Skeletal muscle satellite cell (primary cell): ENCODE results near the gene RHOBTB1.

Source experiments
- H3K27me3 ChIP-seq: 2 replicates; pipeline ENCODE4 v1.7.0; 2013; ENCODE audit warnings: low read length; ENCODE audit not compliant: control insufficient read depth, insufficient read depth
- H3K36me3 ChIP-seq: 2 replicates; pipeline ENCODE4 v1.7.0; 2013; ENCODE audit warnings: mild to moderate bottlenecking, control low read depth, low read length; ENCODE audit not compliant: insufficient read depth
- H3K4me1 ChIP-seq: 2 replicates; pipeline ENCODE4 v1.7.0; 2013; ENCODE audit warnings: low read length; ENCODE audit not compliant: control insufficient read depth, insufficient read depth
- H3K4me2 ChIP-seq: 2 replicates; pipeline ENCODE4 v1.7.0; 2013; ENCODE audit warnings: mild to moderate bottlenecking, low read length
- H3K4me3 ChIP-seq: 2 replicates; pipeline ENCODE4 v1.7.0; 2013; ENCODE audit warnings: low read length
- H3K9ac ChIP-seq: 2 replicates; pipeline ENCODE4 v1.7.0; 2013; ENCODE audit warnings: mild to moderate bottlenecking, low read depth, low read length, moderate library complexity
- H3K9me3 ChIP-seq: replicated peaks from 2 replicates; pipeline ENCODE4 v1.7.0; 2013; ENCODE audit warnings: mild to moderate bottlenecking, control low read depth, low read length

The RHOBTB1 gene

GRCh38 chr10:60963441-60964256 lies 19.7 kb upstream of the RHOBTB1 start:
- Histone ChIP-seq H3K9ac (peak overlapping the region; percentile 62), H3K9me3 (no peaks in the 10 kb centered on the region), H3K27me3 (no peaks in the 10 kb centered on the region), H3K4me3 (peak overlapping the region; percentile 21), H3K36me3 (no peaks in the 10 kb centered on the region), H3K4me2 (peak overlapping the region; percentile 57), H3K4me1 (peaks cover 40% of the 10 kb centered on the region)

- peak overlapping the region; percentile 62 for H3K9ac ChIP-seq
- H3K9me3 ChIP-seq: no peaks in the 10 kb centered on the region
- peak overlapping the region; percentile 57 for H3K4me2 ChIP-seq
- H3K27me3 ChIP-seq: no peaks in the 10 kb centered on the region
- peaks cover 43% of the 10 kb centered on the region for H3K4me1 ChIP-seq
- no peaks in the 10 kb centered on the region for H3K36me3 ChIP-seq
- H3K4me3 ChIP-seq: no peak overlapping the region
Observed at GRCh38 chr10:60962946-60963345, 19.0 kb upstream of the RHOBTB1 start.

- H3K9ac ChIP-seq: no peak overlapping the region
- H3K36me3 ChIP-seq: no peaks in the 10 kb centered on the region
- H3K4me3 ChIP-seq: no peak overlapping the region
- H3K9me3 ChIP-seq: no peaks in the 10 kb centered on the region
- no peaks in the 10 kb centered on the region for H3K27me3 ChIP-seq
- H3K4me2 ChIP-seq: no peak overlapping the region
- H3K4me1 ChIP-seq: peaks cover 56% of the 10 kb centered on the region
Observed at GRCh38 chr10:60960913-60961312, 16.9 kb upstream of the RHOBTB1 start.

DNA sequence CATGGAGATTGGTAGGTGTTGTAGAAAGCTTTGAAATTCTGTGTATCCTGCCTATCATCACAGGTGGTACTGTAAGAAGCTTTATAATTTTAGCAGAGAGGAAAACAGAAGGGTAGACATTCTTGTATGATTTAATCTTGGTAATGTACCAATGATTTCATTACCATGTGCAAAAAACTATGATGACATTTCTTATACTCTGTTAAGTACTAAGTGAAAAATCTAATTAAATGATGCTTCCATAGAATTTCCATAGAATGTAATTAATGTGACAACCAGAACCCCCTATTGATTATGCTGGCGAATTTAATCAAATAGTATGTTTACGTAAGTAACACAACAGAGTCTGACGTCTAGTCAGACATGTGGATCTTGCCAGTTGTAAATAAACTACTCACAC lies 16.0 kb upstream of the RHOBTB1 start:
- H3K9ac ChIP-seq: no peak overlapping the region
- H3K4me1 ChIP-seq: peaks cover 59% of the 10 kb centered on the region
- H3K4me2 ChIP-seq: no peak overlapping the region
- H3K4me3 ChIP-seq: no peak overlapping the region
- H3K27me3 ChIP-seq: no peaks in the 10 kb centered on the region
- H3K36me3 ChIP-seq: no peaks in the 10 kb centered on the region
- no peaks in the 10 kb centered on the region for H3K9me3 ChIP-seq

GRCh38 chr10:60958892-60959601 lies 15.1 kb upstream of the RHOBTB1 start:
- Histone ChIP-seq H3K4me2 (peak overlapping the region; percentile 43), H3K4me3 (peak overlapping the region; percentile 16), H3K27me3 (no peaks in the 10 kb centered on the region), H3K4me1 (peaks cover 55% of the 10 kb centered on the region), H3K9ac (peak overlapping the region; percentile 15), H3K9me3 (no peaks in the 10 kb centered on the region), H3K36me3 (no peaks in the 10 kb centered on the region)

- no peak overlapping the region for H3K9ac ChIP-seq
- H3K36me3 ChIP-seq: no peaks in the 10 kb centered on the region
- peaks cover 42% of the 10 kb centered on the region for H3K4me1 ChIP-seq
- H3K4me2 ChIP-seq: no peak overlapping the region
- H3K4me3 ChIP-seq: no peak overlapping the region
- H3K9me3 ChIP-seq: no peaks in the 10 kb centered on the region
- H3K27me3 ChIP-seq: no peaks in the 10 kb centered on the region
Observed at GRCh38 chr10:60957667-60958221, 13.8 kb upstream of the RHOBTB1 start.

- Histone ChIP-seq H3K9me3 (no peaks in the 10 kb centered on the region), H3K4me3 (no peak overlapping the region), H3K36me3 (no peaks in the 10 kb centered on the region), H3K4me2 (peak overlapping the region; percentile 61), H3K4me1 (peaks cover 39% of the 10 kb centered on the region), H3K27me3 (no peaks in the 10 kb centered on the region), H3K9ac (no peak overlapping the region)
Observed at GRCh38 chr10:60955957-60956425, 12.0 kb upstream of the RHOBTB1 start.

DNA sequence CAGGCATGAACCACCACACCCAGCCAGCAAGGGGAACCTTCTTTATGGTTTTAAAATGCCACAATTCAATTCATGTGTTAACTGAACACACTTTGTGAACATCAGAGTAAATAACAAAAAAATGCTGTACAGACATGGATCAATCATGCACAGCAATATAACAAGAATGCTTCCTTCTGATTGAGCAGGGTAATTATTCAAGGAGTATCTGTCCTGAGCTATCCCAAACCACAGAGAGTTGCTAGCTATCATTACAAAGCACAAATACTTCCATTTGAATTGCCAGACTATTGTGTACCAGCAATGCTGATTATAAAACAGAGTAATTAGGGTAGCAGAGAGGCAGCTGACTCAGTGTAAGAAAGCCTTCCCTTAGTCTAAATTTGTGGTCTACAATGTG lies 11.3 kb upstream of the RHOBTB1 start:
- Histone ChIP-seq H3K4me1 (peaks cover 39% of the 10 kb centered on the region), H3K9ac (no peak overlapping the region), H3K27me3 (no peaks in the 10 kb centered on the region), H3K4me3 (no peak overlapping the region), H3K4me2 (peak overlapping the region; percentile 61), H3K36me3 (no peaks in the 10 kb centered on the region), H3K9me3 (no peaks in the 10 kb centered on the region)

DNA sequence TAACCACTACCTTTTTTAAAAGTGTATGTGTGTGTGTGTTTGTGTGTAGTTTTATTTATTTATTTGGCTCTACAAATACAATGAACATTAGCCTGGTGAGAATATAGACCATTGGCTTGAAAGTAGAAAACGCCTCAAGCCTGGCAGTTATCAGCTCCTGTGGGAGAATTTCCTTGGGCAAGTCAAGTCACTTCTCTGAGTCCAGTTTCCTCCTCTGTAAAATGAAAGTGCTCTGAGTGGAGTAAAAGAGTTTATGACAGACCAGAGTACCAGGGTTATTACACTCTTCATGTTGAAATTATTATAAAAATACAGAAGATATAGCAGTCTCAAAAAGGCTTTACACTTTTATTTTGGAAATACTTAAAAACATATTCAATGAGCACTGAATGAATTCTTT lies 10.1 kb upstream of the RHOBTB1 start:
- no peaks in the 10 kb centered on the region for H3K9me3 ChIP-seq
- H3K4me2 ChIP-seq: no peak overlapping the region
- peaks cover 30% of the 10 kb centered on the region for H3K4me1 ChIP-seq
- H3K4me3 ChIP-seq: no peak overlapping the region
- H3K27me3 ChIP-seq: no peaks in the 10 kb centered on the region
- no peaks in the 10 kb centered on the region for H3K36me3 ChIP-seq
- H3K9ac ChIP-seq: no peak overlapping the region

DNA sequence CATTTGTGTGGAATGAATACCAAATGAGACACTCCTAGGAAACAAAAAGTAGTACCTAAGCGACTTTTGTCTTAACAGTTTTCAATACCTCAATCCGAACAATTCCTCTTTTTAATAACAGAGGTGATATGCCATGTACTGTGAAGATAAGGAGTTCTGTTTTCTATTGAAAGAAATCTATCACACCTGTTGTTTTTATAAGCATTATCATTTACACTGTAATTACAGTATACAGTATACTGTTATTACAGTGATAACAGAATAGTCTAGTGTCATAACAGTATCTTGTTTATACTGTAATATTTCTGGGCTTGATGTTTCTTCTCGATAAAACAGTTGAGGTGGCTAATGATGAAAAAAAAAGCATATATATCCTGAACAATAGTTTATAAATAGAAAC lies 9.4 kb upstream of the RHOBTB1 start:
- H3K4me2 ChIP-seq: no peak overlapping the region
- no peaks in the 10 kb centered on the region for H3K27me3 ChIP-seq

DNA sequence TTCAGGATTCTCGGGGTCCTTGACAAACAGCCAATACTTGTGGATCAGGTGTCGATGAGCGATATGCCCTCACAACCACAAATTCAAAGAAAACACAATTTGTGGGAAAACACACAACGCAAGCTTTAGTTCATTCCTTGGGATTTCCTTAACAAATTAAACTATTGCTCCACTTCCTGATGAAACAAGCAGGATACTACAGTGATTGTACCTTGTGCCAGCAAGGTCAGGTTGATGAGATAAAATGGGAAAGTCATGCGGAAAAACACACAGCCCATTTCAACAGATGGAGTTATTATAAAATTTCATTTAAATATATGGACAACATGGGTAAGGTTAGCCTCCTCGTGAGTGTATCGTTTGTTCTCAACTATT lies 8.8 kb upstream of the RHOBTB1 start:
- Histone ChIP-seq H3K27me3 (no peaks in the 10 kb centered on the region), H3K4me3 (no peak overlapping the region), H3K9me3 (no peaks in the 10 kb centered on the region), H3K9ac (no peak overlapping the region), H3K4me1 (peaks cover 23% of the 10 kb centered on the region), H3K36me3 (no peaks in the 10 kb centered on the region), H3K4me2 (no peak overlapping the region)

More for the DNA sequence above, 9.4 kb upstream of the RHOBTB1 start:
- H3K4me3 ChIP-seq: no peak overlapping the region
- H3K4me1 ChIP-seq: peaks cover 23% of the 10 kb centered on the region
- no peaks in the 10 kb centered on the region for H3K9me3 ChIP-seq
- no peaks in the 10 kb centered on the region for H3K36me3 ChIP-seq
- no peak overlapping the region for H3K9ac ChIP-seq
